H1 (cell line): Measurements from ENCODE around the gene MSL3B.

Source experiments
- CHD1 ChIP-seq: IDR thresholded peaks from 2 replicates; pipeline ENCODE4 v1.6.1; 2012; ENCODE audit warnings: low read depth, low read length, improper control_type of control experiment
- EP300 ChIP-seq, 2 experiments: IDR thresholded peaks; 1 replicate in 1 of 2; 2 replicates in 1 of 2; pipeline ENCODE4 v1.6.1; 2011 to 2012; ENCODE audit warnings: low read depth in 2 of 2, low read length in 2 of 2, mild to moderate bottlenecking in 2 of 2, borderline replicate concordance in 1 of 2, inconsistent platforms in 1 of 2, moderate library complexity in 1 of 2
- MAFK ChIP-seq: IDR thresholded peaks from 2 replicates; pipeline ENCODE4 v1.6.1; 2012; ENCODE audit warnings: low read depth, mild to moderate bottlenecking, improper control_type of control experiment, low read length
- TBP ChIP-seq: IDR thresholded peaks from 2 replicates; pipeline ENCODE4 v1.6.1; 2011; ENCODE audit warnings: low read depth, low read length, improper control_type of control experiment
- TF ChIP-seq, protein P1 (sequence below): IDR thresholded peaks from 2 replicates; pipeline ENCODE4 v1.6.1; 2011; ENCODE audit warnings: low read depth, mild to moderate bottlenecking, low read length; ENCODE audit not compliant: insufficient read depth

MSL3B gene

GRCh38 chr2:233823731-233824121, 44.5 kb downstream of the MSL3B start (continued):
- TF ChIP-seq, protein P1, sequence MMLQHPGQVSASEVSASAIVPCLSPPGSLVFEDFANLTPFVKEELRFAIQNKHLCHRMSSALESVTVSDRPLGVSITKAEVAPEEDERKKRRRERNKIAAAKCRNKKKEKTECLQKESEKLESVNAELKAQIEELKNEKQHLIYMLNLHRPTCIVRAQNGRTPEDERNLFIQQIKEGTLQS, result no peak
- TF ChIP-seq EP300 (IDR thresholded peaks at IDR 0.05; ENCODE audit: borderline replicate concordance in 1 of 2, low read depth in 2 of 2, low read length in 2 of 2) (no peak), CHD1 (no peak), TBP (no peak), MAFK (no peak)
- TF ChIP-seq, all 59 proteins: peak for 0
